Measurements from ENCODE around the gene CH25H.

The CH25H gene

GRCh38 chr10:89156161-89156835 is 50.8 kb downstream of the CH25H start:
- no peak for DNase-seq (ENCODE audit: low spot score)

Data from LoVo (cell line).